Measurements from ENCODE around the gene IL15. TPM values are rescaled to one million over a fixed set of nuclear protein-coding genes. Genes with fewer than 3 reads are reported as not detected.

Gene IL15
- total RNA-seq, 4 donors from 2014 or later = 0.91 to 5.9 (median 2.6) TPM

- no peak for DNase-seq
- no peaks in the 10 kb centered on the region for H3K9me3 ChIP-seq
- H3K27ac ChIP-seq = no peak overlapping the region
- intact Hi-C loops (cut with DNase I) = no loop called here
- H3K4me3 ChIP-seq = no peak overlapping the region
- 83 to 93% methylated on average over 3 of the region's 3 CpGs for WGBS, 2 donors
- no peaks in the 10 kb centered on the region for H3K36me3 ChIP-seq
- H3K27me3 ChIP-seq = no peaks in the 10 kb centered on the region
- H3K4me1 ChIP-seq = peaks cover 13 to 46% (median 31%) of the 10 kb centered on the region in 3 donors
- TF ChIP-seq CTCF (IDR thresholded peaks at IDR 0.05) (no peak), POLR2A (IDR thresholded peaks at IDR 0.05) (no peak)
These were observed 9.4 kb downstream of the IL15 start for GRCh38 chr4:141645611-141646340.

- Histone ChIP-seq H3K9me3 (no peaks in the 10 kb centered on the region), H3K27me3 (no peaks in the 10 kb centered on the region), H3K36me3 (no peaks in the 10 kb centered on the region), H3K27ac (peak overlapping the region in 1 of 4 donors; percentile 26), H3K4me1 (peaks cover 13 to 51% (median 31%) of the 10 kb centered on the region in 3 donors), H3K4me3 (no peak overlapping the region)
- 22 to 37% methylated on average over 3 of the region's 3 CpGs for WGBS, 2 donors
- TF ChIP-seq CTCF (IDR thresholded peaks at IDR 0.05) (no peak), POLR2A (IDR thresholded peaks at IDR 0.05) (no peak)
- DNase-seq = no peak
- intact Hi-C loops (cut with DNase I) = no loop called here
These were observed 10.6 kb downstream of the IL15 start for GRCh38 chr4:141646969-141647368.

- peak overlapping the region in 1 of 4 donors; percentile 38 for H3K27ac ChIP-seq
- DNase-seq = no peak
- intact Hi-C loops (cut with DNase I) = no loop called here
- no peaks in the 10 kb centered on the region for H3K27me3 ChIP-seq
- H3K4me1 ChIP-seq = peaks cover 9 to 51% (median 24%) of the 10 kb centered on the region in 3 donors
- 46 to 51% methylated on average over 1 of the region's 1 CpG for WGBS, 2 donors
- H3K36me3 ChIP-seq = no peaks in the 10 kb centered on the region
- no peak for TF ChIP-seq CTCF (IDR thresholded peaks at IDR 0.05)
- TF ChIP-seq POLR2A (IDR thresholded peaks at IDR 0.05) = no peak
- H3K4me3 ChIP-seq = no peak overlapping the region
- H3K9me3 ChIP-seq = no peaks in the 10 kb centered on the region
These were observed 11.6 kb downstream of the IL15 start for GRCh38 chr4:141647966-141648365.

- 24 to 33% methylated on average over 4 of the region's 4 CpGs for WGBS, 2 donors
- Histone ChIP-seq H3K27ac (peak overlapping the region in 3 of 4 donors; percentile 50 to 65 (median 52)), H3K36me3 (no peaks in the 10 kb centered on the region), H3K4me1 (peaks cover 0 to 32% (median 8%) of the 10 kb centered on the region in 3 donors), H3K4me3 (no peak overlapping the region), H3K27me3 (no peaks in the 10 kb centered on the region), H3K9me3 (no peaks in the 10 kb centered on the region)
- intact Hi-C loops (cut with DNase I) = no loop called here
- no peak for DNase-seq
- TF ChIP-seq POLR2A (IDR thresholded peaks at IDR 0.05) (no peak), CTCF (IDR thresholded peaks at IDR 0.05) (no peak)
These were observed 15.9 kb downstream of the IL15 start for GRCh38 chr4:141652161-141652778.

GRCh38 chr4:141654098-141654497 is 17.7 kb downstream of the IL15 start:
- no peak for DNase-seq
- TF ChIP-seq CTCF (IDR thresholded peaks at IDR 0.05) = peak in 2 of 6 experiments; percentile 21 to 36
- no peak for TF ChIP-seq POLR2A (IDR thresholded peaks at IDR 0.05)
- no peak overlapping the region for H3K4me3 ChIP-seq
- H3K9me3 ChIP-seq = no peaks in the 10 kb centered on the region
- peaks cover 0 to 28% (median 0%) of the 10 kb centered on the region in 3 donors for H3K4me1 ChIP-seq
- no peaks in the 10 kb centered on the region for H3K36me3 ChIP-seq
- intact Hi-C loops (cut with DNase I) = no loop called here
- no peaks in the 10 kb centered on the region for H3K27me3 ChIP-seq
- no peak overlapping the region for H3K27ac ChIP-seq

Measured in esophagus squamous epithelium (tissue), 5 donors.